Raji (cell line): ENCODE measurements around the gene SYNPO2.

Experiments
- POLR2A ChIP-seq: IDR thresholded peaks from 2 replicates; pipeline ENCODE4 v1.6.1; 2011; ENCODE audit warnings: low read depth, low read length, control low read depth; ENCODE audit not compliant: insufficient read depth

The SYNPO2 gene

DNA sequence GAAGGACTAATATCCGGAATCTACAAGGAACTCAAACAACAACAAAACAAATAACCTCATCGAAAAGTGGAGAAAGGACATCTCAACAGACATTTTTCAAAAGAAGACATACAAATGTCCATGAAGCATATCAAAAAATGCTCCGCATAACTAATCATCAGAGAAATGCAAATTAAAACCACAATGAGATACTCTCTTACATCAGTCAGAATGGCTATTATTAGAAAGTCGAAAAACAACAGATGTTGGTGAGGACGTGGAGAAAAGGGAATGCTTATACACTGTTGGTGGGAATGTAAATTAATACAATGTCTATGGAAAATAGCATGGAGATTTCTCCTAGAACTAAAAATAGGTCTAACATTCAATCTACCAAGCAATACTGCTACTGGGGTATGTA, 195.9 kb downstream of the SYNPO2 start:
- TF ChIP-seq POLR2A, result no peak

GRCh38 chr4:119087121-119087520, 198.5 kb downstream of the SYNPO2 start:
- no peak for TF ChIP-seq POLR2A

- no peak for TF ChIP-seq POLR2A
Measured at GRCh38 chr4:119087656-119088055, 199.0 kb downstream of the SYNPO2 start.

DNA sequence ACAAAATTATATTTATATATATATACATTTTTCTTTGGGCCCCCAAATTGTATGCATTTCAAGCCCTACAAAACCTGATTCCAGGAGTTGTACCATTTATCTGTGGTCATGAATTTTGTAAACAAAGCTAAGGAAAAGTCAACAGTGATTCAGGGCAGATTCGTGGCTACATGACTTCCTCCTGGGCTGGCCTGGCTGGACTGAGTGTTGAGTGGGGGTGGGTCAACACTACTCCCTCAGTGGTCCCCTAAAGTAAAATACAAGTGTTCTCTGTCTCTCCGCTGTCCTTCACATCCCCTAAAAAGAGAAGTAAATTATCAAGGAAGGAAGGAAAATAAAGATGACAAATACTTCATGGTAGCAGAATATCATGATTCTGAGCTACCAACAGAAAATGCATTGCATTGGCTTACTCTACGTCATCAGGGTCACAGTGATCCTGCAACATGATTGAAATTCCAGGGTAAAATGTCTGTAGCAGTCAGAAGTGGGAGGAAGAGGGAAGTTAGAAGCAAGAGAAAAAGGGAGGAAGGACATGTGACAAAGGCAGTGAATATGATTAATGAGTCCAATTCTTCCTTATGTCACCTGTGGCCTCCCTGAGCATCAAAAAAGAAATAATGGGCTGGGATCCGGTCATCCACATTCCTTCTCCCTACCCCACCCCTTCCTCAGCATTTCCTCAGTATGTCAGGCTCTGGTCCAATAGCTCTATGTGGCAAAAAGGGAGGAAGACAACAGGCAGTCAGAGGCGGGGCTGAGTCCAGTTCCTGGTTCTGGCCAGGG, 204.6 kb downstream of the SYNPO2 start:
- no peak for TF ChIP-seq POLR2A

GRCh38 chr4:119097282-119097900, 208.7 kb downstream of the SYNPO2 start:
- no peak for TF ChIP-seq POLR2A

DNA sequence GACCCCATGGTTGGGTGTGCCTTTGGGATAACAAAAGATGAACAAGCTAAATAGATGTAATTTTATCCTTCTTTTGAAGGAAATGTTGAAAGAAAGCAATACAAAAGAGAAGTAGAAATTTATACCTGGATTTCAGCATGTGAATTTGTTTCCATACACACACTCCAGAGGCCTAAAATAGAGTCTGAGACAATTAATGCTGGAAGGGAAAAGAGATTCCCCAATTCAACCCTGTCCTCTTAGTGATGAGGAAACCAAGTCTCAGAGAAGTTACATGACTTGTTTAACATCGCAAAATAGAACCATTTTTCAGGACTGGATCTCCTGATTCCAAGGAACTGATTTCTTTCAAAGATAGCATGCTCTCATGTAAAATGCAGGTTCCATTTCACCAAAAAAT, 209.7 kb downstream of the SYNPO2 start:
- TF ChIP-seq POLR2A, result no peak

DNA sequence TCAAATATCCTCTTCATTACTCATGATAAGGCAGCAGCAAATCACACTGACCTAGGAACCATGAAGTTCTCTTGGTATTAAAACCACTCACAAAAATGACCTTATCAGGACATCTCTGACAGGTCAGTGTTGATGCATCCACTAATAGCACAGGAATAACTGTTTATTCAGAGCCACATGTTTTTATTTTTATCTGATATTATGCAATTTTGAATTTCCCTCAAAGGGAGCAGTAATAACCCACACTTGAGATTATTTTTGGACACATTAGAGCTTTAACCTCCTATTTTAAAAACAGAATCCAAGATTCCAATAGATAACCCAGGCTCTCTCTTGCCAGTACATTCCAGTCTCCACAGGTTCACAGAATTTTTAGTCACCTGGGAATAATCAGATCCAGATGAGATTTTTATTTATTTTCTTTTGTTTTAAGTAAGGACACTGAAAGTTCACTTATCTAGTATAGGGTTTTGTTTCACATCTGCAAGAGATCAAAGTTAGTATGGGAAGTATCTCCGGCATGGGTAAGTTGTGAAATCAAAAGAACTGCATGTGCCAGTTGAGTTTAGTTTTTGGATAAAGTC, 210.7 kb downstream of the SYNPO2 start:
- no peak for TF ChIP-seq POLR2A

- TF ChIP-seq POLR2A, result no peak
Measured at GRCh38 chr4:119100655-119101054, 212.0 kb downstream of the SYNPO2 start.

- TF ChIP-seq POLR2A, result no peak
Measured at GRCh38 chr4:119103263-119103662, 214.6 kb downstream of the SYNPO2 start.

DNA sequence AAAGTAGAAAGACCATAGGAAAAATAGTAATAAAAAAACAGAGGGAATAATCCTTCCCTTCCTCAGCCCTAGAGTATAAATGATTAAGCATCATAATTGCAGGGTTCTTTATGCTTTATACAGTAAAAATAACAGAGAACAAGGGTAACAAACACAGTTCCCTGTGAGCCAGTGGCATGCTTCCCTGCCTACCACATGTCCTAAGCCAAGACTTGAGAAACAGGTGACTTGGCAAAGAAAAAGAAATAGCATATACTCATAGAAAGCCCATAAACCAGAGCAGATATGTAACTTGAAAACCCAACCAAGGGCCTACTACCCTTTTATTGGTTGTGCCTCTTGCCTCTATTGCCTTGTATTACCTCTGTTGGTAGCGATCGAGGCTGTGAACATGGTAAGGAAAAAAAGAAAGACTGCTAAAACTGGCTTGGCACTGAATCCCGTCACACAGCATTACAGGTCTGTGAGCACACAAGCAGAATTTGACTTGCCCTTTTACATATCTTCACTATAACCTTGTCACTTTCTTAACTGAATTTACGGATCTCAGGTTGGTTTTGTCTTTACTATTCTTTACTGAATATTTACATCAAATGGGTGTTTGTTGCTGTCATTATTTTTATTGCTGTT, 216.1 kb downstream of the SYNPO2 start:
- TF ChIP-seq POLR2A, result no peak

DNA sequence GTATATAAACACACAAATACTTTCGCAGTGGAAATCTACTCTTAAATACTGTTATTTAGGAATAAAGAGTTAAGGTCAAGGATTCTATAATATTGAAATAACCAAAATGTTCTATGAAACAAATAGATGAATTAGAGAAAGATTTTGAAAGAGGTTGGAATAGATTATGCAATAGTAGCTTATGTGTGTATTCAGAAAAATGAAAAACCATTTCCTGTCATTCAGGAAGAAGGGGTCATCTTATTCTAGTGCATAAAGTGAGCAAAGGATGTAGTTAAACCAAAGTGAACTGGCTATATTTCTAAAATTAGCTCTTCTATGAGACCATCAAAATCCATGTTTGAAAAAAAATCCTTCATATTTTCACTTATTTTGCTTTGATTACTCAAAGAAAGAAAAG, 217.0 kb downstream of the SYNPO2 start:
- no peak for TF ChIP-seq POLR2A

DNA sequence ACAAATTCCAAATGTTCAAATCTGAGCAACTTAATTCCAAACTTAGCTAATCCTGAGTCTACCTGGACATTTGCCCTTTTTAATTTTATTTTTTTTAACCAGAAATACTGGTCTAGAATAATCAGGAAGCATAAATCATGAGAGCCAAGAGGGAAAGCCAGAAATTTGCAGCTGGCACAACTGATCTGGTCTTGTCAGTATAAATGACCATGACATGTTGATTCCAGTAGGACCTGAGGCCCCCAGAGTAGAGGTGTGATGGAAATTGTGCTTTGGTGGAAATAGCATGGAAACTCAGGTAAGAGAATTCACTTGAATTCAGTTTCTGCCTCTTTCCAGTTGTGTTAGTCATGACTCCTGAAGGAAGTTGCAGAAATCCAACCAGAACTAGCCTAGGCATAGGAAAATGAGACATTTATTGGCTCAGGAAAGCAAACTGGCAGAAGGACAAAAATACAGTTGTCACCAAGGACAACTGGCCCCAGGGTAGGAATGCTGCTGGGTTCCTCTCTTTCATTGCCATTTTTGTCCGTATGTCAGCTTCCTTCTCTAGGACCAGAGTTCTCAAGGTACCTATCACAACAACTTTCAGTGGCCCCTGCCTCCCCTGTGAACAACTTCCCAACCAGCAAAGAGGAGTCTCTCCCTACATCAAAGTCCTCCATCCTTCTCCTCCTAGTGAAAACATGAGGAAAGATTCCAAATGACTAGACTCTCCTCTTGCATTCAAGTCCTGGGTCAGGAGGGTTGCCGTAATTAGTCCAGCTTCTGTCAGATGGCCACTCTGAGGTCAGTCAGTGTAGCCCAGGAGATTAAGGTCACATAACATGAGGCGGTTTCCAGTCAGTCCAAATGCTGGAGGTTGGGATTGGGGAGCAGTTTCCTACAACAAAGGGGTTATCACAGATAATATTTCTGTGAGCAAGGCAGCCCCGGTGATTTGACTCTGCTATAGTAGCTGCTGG, 217.7 kb downstream of the SYNPO2 start:
- TF ChIP-seq POLR2A, result no peak

GRCh38 chr4:119110121-119110520, 221.5 kb downstream of the SYNPO2 start:
- no peak for TF ChIP-seq POLR2A
